GM08714 (cell line): ENCODE data around the gene SAE1.
"Not testable (repeated sequence)": the region's sequence is repeated elsewhere in the genome, so short reads cannot be mapped to it uniquely, and the experiment has no call there.

Experiments used
- H3K4me3 ChIP-seq: fragments of 200-500 bp; sonication (Bioruptor generic); 2 replicates; pipeline ENCODE4 v1.5.1; 2014; ENCODE audit warnings: mild to moderate bottlenecking, low read length, inconsistent platforms
- ZNF274 ChIP-seq: IDR thresholded peaks from 2 replicates; pipeline ENCODE4 v1.6.1; 2012; ENCODE audit warnings: mild to moderate bottlenecking, low read depth, low read length

Gene SAE1

GRCh38 chr19:47098608-47099007 lies 32.0 kb upstream of the SAE1 start:
- TF ChIP-seq ZNF274 = no peak
- no peak overlapping the region for H3K4me3 ChIP-seq

GRCh38 chr19:47099576-47100050 lies 31.0 kb upstream of the SAE1 start:
- no peak overlapping the region for H3K4me3 ChIP-seq
- TF ChIP-seq ZNF274 = no peak

GRCh38 chr19:47100290-47100689 lies 30.3 kb upstream of the SAE1 start:
- TF ChIP-seq ZNF274 = no peak
- H3K4me3 ChIP-seq = no peak overlapping the region

DNA sequence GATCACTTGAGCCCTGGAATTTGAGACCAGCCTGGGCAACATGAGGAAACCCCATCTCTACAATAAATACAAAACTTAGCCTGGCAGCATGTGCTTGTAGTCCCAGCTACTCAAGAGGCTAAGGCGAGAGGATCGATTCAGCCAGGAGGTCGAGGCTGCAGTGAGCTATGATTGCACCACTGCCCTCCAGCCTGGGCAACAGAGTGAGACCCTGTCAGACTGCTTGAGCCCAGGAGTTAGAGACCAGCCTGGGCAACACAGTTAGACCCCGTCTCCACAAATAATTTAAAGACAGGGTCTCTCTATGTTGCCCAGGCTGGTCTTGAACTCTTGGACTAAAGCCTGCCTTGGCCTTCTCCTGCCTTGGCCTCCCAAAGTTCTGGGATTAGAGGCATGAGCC lies 29.5 kb upstream of the SAE1 start:
- H3K4me3 ChIP-seq = not testable (repeated sequence)

DNA sequence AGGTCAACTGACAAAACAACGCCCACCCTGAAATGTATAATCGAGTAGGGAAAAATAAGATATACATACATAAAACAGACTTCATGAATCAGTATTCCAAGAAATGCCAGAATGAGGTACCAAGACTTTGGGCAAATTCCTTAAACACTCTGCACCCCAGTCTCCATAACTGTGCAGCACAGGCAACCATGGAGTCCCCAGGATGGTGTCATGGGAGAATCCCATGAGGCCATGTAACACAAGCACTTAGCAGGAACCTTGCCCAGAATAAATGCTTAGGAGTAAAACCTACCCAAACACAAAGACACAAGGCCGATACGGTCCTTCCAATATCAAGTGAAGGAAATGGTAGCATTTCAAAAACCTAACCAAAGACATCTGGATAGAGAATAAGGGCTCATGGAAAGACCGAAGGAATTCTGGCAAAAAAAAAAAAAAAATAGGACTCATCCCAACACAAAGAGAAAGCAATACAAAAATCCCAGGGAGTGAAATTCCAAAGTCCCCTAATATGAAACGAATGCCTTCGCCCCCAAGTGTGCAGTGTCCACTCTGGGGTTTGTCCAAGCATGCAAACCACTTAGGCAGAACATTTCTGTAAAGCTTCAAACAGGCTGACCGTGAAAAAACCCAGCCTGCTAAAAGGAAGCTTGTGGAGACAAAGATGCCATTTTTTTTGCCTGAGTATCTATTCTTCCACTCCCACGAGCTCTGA lies 28.1 kb upstream of the SAE1 start:
- TF ChIP-seq ZNF274 = no peak

DNA sequence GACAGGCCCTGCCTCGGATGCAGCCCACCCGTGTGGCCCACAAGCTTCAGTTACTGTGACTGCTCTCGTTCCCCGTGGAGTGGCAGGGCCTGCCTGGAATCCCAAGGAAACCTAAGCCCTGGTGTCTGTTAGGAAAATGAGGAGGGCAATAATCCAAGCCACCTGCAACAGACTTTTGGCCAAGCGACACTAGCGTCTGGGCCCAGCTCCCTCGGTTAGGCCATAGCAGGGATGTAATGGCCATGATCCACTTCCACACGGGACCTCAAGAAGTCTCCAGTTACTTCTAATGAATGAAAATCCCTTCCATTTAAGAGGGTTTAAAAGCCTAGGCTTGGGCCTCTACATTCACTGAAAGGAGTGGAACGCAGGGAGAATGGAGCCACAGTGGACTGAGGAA lies 26.0 kb upstream of the SAE1 start:
- no peak overlapping the region for H3K4me3 ChIP-seq
- TF ChIP-seq ZNF274 = no peak

More for the DNA sequence above, 28.1 kb upstream of the SAE1 start:
- no peak overlapping the region for H3K4me3 ChIP-seq

GRCh38 chr19:47105874-47106273 lies 24.8 kb upstream of the SAE1 start:
- H3K4me3 ChIP-seq = no peak overlapping the region
- no peak for TF ChIP-seq ZNF274

DNA sequence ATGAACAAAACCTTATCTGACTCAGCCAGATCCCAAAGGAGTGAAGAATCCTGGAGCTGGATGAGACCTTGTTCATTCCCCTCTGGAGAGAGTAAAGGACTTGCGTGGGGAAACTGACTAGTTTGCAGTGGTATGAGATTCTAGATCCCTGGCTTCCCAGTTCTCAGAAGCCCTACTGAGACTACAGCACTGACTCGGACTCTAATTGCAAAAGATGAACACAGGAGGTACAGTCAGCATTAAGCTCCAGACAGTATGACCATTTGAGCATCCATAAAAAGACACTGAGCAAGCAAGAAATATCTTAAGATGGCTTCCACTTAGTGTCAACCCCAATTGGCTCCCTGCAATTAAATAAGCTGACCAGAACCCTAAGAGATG lies 23.8 kb upstream of the SAE1 start:
- H3K4me3 ChIP-seq = no peak overlapping the region
- TF ChIP-seq ZNF274 = no peak

DNA sequence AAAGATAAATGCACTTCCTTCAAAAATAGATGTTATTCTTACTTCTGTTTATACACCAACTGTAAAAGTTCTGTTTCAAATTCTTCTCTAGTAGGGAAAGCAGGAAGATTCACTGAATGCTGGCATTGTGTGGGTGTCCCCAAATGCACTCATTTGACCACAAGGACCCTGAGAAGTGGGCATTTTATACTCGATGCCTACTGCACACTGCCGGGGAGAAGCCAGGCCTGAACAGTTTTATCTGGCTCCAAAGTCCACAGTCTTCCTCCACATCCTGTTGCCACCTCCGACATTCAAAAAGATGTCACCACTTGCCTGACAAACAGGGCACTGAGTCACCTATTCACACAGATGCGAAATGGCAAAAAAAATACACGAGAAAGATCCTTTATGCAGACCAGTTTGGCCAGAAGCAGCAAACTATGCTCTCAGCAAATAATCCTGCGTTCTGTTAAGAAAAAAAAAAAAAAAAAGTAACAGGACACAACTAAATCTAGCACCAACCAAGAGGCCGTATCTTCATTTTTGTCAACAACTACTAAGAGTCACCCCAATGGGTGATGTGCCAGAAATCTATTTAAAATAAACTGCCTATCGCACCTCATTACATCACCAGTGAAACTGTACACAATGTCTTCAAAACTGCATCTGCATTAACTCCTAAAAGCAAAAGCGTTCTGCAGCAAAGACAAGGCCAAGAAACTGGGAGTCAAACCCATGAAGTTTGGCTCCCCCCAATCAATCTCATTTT lies 23.3 kb upstream of the SAE1 start:
- no peak overlapping the region for H3K4me3 ChIP-seq
- TF ChIP-seq ZNF274 = no peak

DNA sequence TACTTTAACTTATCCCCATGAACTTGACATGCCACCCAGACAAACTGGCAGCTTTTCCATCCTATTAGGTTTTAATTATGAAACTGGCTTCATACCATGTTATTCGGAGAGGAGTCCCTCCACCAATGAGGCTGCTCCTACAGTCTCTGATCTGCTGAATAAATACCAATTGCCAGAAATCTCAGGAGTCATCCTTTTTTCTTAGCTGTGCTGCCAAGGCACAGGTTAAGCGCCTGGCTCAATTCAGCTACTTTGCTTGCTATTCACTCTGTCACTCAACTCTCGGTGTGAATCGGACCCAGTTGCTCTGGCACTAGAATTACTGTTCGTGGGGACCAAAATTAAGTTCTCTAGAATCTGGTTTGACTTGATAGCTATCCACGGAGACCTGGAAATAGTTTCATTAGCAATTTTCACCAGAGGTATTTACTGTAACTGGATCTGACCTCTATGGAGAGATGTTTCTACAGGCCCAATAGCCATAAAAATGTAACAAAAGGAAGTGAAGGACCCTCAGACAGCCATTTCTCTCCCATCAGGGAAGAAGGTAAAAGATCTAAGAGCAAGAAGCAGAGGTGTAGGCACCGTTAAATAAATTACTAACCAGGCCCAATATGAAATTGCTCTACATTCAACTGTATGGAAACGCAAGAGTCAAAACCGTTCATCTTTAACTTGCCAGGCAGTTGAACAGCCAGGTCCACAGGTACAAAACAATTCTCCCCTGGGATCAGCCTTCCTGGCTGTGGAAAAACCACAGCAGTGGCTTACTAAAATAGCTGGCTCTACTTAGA lies 22.5 kb upstream of the SAE1 start:
- H3K4me3 ChIP-seq = no peak overlapping the region
- no peak for TF ChIP-seq ZNF274

DNA sequence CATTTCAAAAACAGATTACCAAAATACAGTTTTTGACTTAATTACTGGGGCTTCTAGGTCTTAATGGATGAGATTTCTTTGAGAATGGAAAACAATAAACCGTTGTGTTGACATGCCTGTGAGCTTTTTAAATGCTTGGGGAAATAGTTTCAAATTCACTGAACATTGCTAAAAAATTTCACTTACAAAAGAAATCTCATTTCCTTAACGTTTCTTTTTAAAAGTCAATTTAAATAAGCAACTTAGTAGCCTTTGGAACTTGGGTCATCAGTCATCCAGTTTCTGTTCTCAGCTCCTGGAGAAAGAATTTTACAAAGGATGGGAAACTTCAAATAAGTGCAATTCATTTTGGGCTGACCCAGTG lies 21.5 kb upstream of the SAE1 start:
- TF ChIP-seq ZNF274 = no peak
- peak overlapping the region; percentile 99; the same call in 1 of the 2 replicates for H3K4me3 ChIP-seq

- peak overlapping the region; percentile 99 for H3K4me3 ChIP-seq
- no peak for TF ChIP-seq ZNF274
Measured at GRCh38 chr19:47109541-47110375, 20.9 kb upstream of the SAE1 start.

DNA sequence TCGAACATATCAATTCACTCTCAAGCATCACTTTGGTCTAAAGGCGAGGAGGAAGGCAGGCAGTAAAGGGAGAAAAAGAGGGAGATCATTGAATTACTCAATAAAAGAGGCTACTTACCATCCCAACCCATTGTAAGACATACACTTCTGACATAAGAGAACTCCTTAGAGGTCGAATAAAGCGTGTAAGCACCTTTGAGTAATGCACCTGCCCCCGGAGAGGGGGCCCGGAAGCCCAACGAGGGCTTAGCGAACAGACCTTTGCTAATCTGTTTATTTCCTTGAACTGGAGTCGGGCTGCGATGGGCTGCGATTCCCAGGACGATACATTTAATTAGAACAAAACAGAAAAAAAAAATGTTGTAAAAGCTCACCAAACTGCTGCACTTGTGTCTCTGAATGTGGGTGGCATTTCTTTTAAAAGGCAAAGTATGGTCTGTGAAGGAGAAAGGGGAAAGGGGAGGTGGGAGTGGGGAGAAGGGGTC lies 20.1 kb upstream of the SAE1 start:
- H3K4me3 ChIP-seq = peak overlapping the region; percentile 99
- TF ChIP-seq ZNF274 = no peak
